Body of pancreas (tissue), 4 donors: ENCODE data around the gene ATG2A.

Experiments
- CTCF ChIP-seq, 7 experiments: fragments of 450-650 bp in 4 of 7; fragments of 200-600 bp in 3 of 7; sonication (generic) in 3 of 7; IDR thresholded peaks; one replicate each; pipeline ENCODE4 v1.5.1; 2016 to 2019; ENCODE audit warnings: antibody characterized with exemption in 7 of 7
- POLR2A ChIP-seq, 3 donors: fragments of 450-650 bp; IDR thresholded peaks; one replicate each; pipeline ENCODE4 v1.6.1; 2016; ENCODE audit warnings: antibody characterized with exemption in 3 of 3, mild to moderate bottlenecking in 2 of 3

- TF ChIP-seq CTCF (IDR thresholded peaks at IDR 0.05) (no peak), POLR2A (IDR thresholded peaks at IDR 0.05) (no peak)
Observed at GRCh38 chr11:64849598-64850356, 67.2 kb downstream of the ATG2A start.
